GM12878 (cell line): ENCODE data around the gene IFITM1. TPM values are rescaled to one million over a fixed set of nuclear protein-coding genes. Genes with fewer than 3 reads are reported as not detected.

Experiments used
- BACH1 ChIP-seq: fragments of 450-650 bp; IDR thresholded peaks from 2 replicates; pipeline ENCODE4 v1.6.1; 2017; ENCODE audit warnings: mild to moderate bottlenecking, borderline replicate concordance
- BCL11A ChIP-seq: IDR thresholded peaks from 2 replicates; pipeline ENCODE4 v1.6.1; 2011; ENCODE audit warnings: low read depth, low read length
- BMI1 ChIP-seq: fragments of 450-650 bp; IDR thresholded peaks from 2 replicates; pipeline ENCODE4 v1.6.1; 2016; ENCODE audit warnings: mild to moderate bottlenecking, moderate library complexity, borderline replicate concordance
- CREM ChIP-seq: IDR thresholded peaks from 2 replicates; pipeline ENCODE4 v1.6.1; 2014; ENCODE audit warnings: antibody characterized with exemption, low read depth
- DPF2 ChIP-seq: fragments of 450-650 bp; IDR thresholded peaks from 2 replicates; pipeline ENCODE4 v1.6.1; 2017; ENCODE audit warnings: mild to moderate bottlenecking
- EGR1 ChIP-seq, 2 experiments: IDR thresholded peaks; 1 replicate in 1 of 2; 2 replicates in 1 of 2; pipeline ENCODE4 v1.6.1; 2011 to 2012; ENCODE audit warnings: low read depth in 2 of 2, low read length in 2 of 2, borderline replicate concordance in 1 of 2, mild to moderate bottlenecking in 1 of 2, moderate library complexity in 1 of 2
- GATAD2B ChIP-seq: fragments of 450-650 bp; conservative IDR thresholded peaks from 2 replicates; pipeline ENCODE4 v1.6.1; 2017; ENCODE audit warnings: low read depth, mild to moderate bottlenecking, moderate library complexity
- HDAC2 ChIP-seq: fragments of 200-600 bp; sonication (generic); IDR thresholded peaks from 2 replicates; pipeline ENCODE4 v1.6.1; 2017
- IKZF2 ChIP-seq, 2 experiments: fragments of 450-650 bp; IDR thresholded peaks; 2 replicates each; pipeline ENCODE4 v1.6.1; 2017; ENCODE audit warnings: mild to moderate bottlenecking in 2 of 2, moderate library complexity in 2 of 2
- IRF4 ChIP-seq: IDR thresholded peaks from 2 replicates; pipeline ENCODE4 v1.6.1; 2011; ENCODE audit warnings: low read depth, low read length
- KLF5 ChIP-seq: fragments of 450-650 bp; IDR thresholded peaks from 2 replicates; pipeline ENCODE4 v1.6.1; 2014; ENCODE audit warnings: mild to moderate bottlenecking; ENCODE audit not compliant: partially characterized antibody
- MEF2A ChIP-seq: IDR thresholded peaks from 2 replicates; pipeline ENCODE4 v1.6.1; 2011; ENCODE audit warnings: low read depth, mild to moderate bottlenecking, low read length, moderate library complexity; ENCODE audit not compliant: insufficient read depth
- MEF2B ChIP-seq: fragments of 450-650 bp; IDR thresholded peaks from 2 replicates; pipeline ENCODE4 v1.6.1; 2018; ENCODE audit warnings: mild to moderate bottlenecking, moderate library complexity; ENCODE audit not compliant: partially characterized antibody, poor library complexity, severe bottlenecking
- NRF1 ChIP-seq: conservative IDR thresholded peaks from 2 replicates; pipeline ENCODE4 v1.6.1; 2011; ENCODE audit warnings: mild to moderate bottlenecking, low read depth, low read length, improper control_type of control experiment
- RUNX3 ChIP-seq: IDR thresholded peaks from 2 replicates; pipeline ENCODE4 v1.6.1; 2012; ENCODE audit warnings: low read length, inconsistent platforms
- SIX5 ChIP-seq: IDR thresholded peaks from 2 replicates; pipeline ENCODE4 v1.6.1; 2011; ENCODE audit warnings: mild to moderate bottlenecking, low read depth, low read length, moderate library complexity; ENCODE audit not compliant: severe bottlenecking
- SMARCA5 ChIP-seq: fragments of 450-650 bp; IDR thresholded peaks from 2 replicates; pipeline ENCODE4 v1.6.1; 2017; ENCODE audit warnings: mild to moderate bottlenecking
- SPI1 ChIP-seq: IDR thresholded peaks from 2 replicates; pipeline ENCODE4 v1.6.1; 2011; ENCODE audit warnings: low read depth, mild to moderate bottlenecking, low read length, moderate library complexity, borderline replicate concordance; ENCODE audit not compliant: insufficient read depth
- SREBF2 ChIP-seq: IDR thresholded peaks from 2 replicates; pipeline ENCODE4 v1.6.1; 2012; ENCODE audit warnings: mild to moderate bottlenecking, low read length
- TARDBP ChIP-seq: IDR thresholded peaks from 2 replicates; pipeline ENCODE4 v1.6.1; 2016; ENCODE audit warnings: borderline replicate concordance
- TBL1XR1 ChIP-seq: IDR thresholded peaks from 2 replicates; pipeline ENCODE4 v1.6.1; 2012; ENCODE audit warnings: low read depth, low read length, improper control_type of control experiment
- TCF12 ChIP-seq: IDR thresholded peaks from 2 replicates; pipeline ENCODE4 v1.6.1; 2011; ENCODE audit warnings: low read depth, mild to moderate bottlenecking, low read length
- WRNIP1 ChIP-seq: IDR thresholded peaks from 2 replicates; pipeline ENCODE4 v1.6.1; 2011; ENCODE audit warnings: low read depth, low read length, improper control_type of control experiment, borderline replicate concordance
- polyA plus RNA-seq, 11 experiments: library from polyadenylated mRNA; depleted of rRNA in 4 of 11; unstranded in 6 of 11; stranded (reverse) in 5 of 11; fragments of >200 nt; fragmentation: Nextera tagmentation in 4 of 11; fragmentation: Illumina TruSeq in 1 of 11; extraction: Ambion mirVana in 4 of 11; extraction: Trizol in 1 of 11; gene quantifications; 1 replicate in 1 of 11; 2 replicates in 10 of 11; pipeline versions ENCODE4 v1.2.1 to v1.2.3, GENCODE V29; 2011 to 2016; ENCODE audit warnings: inconsistent platforms in 2 of 11, missing spikeins in 2 of 11, low read depth in 1 of 11
- total RNA-seq, 4 experiments: library from RNA; depleted of rRNA in 3 of 4; stranded (reverse); fragments of >200 nt in 3 of 4; fragmentation: Illumina TruSeq in 1 of 4; extraction: Trizol in 1 of 4; gene quantifications; 2 replicates each; pipeline versions ENCODE4 v1.2.1 to v1.2.3, GENCODE V29; 2013 to 2021
- TF ChIP-seq, protein P1 (sequence below): fragments of 450-650 bp; IDR thresholded peaks from 2 replicates; pipeline ENCODE4 v1.6.1; 2017; ENCODE audit warnings: mild to moderate bottlenecking, moderate library complexity
- TF ChIP-seq, protein P2 (sequence below): fragments of 450-650 bp; IDR thresholded peaks from 2 replicates; pipeline ENCODE4 v1.6.1; 2014; ENCODE audit warnings: mild to moderate bottlenecking
- TF ChIP-seq, protein P3 (sequence below), 3 experiments: IDR thresholded peaks in 2 of 3; conservative IDR thresholded peaks in 1 of 3; 2 replicates each; pipeline ENCODE4 v1.5.1; 2011; ENCODE audit warnings: low read depth in 3 of 3, low read length in 3 of 3, mild to moderate bottlenecking in 3 of 3, control low read depth in 2 of 3, moderate library complexity in 2 of 3, inconsistent platforms in 1 of 3, mixed read lengths in 1 of 3; ENCODE audit not compliant: control insufficient read depth in 2 of 3, insufficient read depth in 1 of 3; ENCODE audit errors: extremely low read depth in 1 of 3

Gene IFITM1
- total and polyA plus RNA-seq, 10 of the 15 experiments (the other 5 are each of a cell fraction or from before 2014, with no cell fraction given) = 396 to 2,788 (median 607) TPM

DNA sequence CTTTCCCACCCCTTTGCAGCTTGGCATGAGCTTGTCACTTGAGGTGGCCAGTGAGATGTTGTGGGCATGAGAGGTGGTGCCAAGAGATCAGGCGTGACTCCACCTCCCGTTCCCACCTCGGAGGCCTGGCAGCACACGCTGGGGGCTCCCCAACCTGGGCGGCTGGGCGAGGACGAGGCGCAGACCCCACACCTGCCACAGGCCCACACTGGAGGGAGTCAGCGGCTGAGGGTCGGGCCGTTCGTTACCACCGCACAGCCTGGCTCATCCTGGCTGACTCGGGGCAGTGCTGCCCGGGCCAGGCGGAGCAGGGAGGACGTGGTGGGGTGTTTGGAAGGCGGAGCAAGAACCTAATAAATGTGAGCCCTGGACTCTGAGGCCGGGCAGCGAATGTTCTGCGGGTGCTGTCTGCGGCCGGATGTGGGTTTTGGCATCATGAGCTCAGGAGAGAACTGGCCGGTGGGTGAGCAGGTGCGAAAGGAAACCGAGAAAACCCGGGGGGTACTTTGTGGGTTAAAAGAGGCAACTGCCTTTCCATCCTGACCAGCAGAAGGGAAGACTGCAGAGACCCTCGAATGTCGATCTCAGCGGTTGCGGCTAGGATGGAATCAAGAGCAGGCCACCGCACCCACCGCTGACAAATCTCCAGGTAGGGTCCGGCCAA, 17.0 kb downstream of the IFITM1 start (continued):
- TF ChIP-seq, protein P1, sequence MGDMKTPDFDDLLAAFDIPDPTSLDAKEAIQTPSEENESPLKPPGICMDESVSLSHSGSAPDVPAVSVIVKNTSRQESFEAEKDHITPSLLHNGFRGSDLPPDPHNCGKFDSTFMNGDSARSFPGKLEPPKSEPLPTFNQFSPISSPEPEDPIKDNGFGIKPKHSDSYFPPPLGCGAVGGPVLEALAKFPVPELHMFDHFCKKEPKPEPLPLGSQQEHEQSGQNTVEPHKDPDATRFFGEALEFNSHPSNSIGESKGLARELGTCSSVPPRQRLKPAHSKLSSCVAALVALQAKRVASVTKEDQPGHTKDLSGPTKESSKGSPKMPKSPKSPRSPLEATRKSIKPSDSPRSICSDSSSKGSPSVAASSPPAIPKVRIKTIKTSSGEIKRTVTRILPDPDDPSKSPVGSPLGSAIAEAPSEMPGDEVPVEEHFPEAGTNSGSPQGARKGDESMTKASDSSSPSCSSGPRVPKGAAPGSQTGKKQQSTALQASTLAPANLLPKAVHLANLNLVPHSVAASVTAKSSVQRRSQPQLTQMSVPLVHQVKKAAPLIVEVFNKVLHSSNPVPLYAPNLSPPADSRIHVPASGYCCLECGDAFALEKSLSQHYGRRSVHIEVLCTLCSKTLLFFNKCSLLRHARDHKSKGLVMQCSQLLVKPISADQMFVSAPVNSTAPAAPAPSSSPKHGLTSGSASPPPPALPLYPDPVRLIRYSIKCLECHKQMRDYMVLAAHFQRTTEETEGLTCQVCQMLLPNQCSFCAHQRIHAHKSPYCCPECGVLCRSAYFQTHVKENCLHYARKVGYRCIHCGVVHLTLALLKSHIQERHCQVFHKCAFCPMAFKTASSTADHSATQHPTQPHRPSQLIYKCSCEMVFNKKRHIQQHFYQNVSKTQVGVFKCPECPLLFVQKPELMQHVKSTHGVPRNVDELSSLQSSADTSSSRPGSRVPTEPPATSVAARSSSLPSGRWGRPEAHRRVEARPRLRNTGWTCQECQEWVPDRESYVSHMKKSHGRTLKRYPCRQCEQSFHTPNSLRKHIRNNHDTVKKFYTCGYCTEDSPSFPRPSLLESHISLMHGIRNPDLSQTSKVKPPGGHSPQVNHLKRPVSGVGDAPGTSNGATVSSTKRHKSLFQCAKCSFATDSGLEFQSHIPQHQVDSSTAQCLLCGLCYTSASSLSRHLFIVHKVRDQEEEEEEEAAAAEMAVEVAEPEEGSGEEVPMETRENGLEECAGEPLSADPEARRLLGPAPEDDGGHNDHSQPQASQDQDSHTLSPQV = no peak
- TF ChIP-seq BCL11A = peak; percentile 66
- TF ChIP-seq SMARCA5 = peak; percentile 81
- TF ChIP-seq MEF2B = peak; percentile 43
- TF ChIP-seq GATAD2B = peak; percentile 82
- TF ChIP-seq TARDBP = no peak
- TF ChIP-seq DPF2 = peak; percentile 96
- TF ChIP-seq BACH1 = 0 out of 2 replicates have a peak, but pooled peaks have one; percentile 28
- peak; percentile 89 to 90 for TF ChIP-seq IKZF2 (IDR thresholded peaks at IDR 0.05)
- TF ChIP-seq WRNIP1 = 0 out of 2 replicates have a peak, but pooled peaks have one; percentile 21
- 0 out of 2 replicates have a peak, but pooled peaks have one; percentile 48 for TF ChIP-seq CREM
- TF ChIP-seq TBL1XR1 = peak; percentile 57; the same call in 1 of the 2 replicates
- TF ChIP-seq MEF2A = 0 out of 2 replicates have a peak, but pooled peaks have one; percentile 35
- 0 out of 2 replicates have a peak, but pooled peaks have one; percentile 28 for TF ChIP-seq IRF4
- TF ChIP-seq RUNX3 = peak; percentile 97
- no peak for TF ChIP-seq EGR1 (IDR thresholded peaks at IDR 0.05; ENCODE audit: borderline replicate concordance in 1 of 2, low read depth in 2 of 2, low read length in 2 of 2)
- TF ChIP-seq, protein P2, sequence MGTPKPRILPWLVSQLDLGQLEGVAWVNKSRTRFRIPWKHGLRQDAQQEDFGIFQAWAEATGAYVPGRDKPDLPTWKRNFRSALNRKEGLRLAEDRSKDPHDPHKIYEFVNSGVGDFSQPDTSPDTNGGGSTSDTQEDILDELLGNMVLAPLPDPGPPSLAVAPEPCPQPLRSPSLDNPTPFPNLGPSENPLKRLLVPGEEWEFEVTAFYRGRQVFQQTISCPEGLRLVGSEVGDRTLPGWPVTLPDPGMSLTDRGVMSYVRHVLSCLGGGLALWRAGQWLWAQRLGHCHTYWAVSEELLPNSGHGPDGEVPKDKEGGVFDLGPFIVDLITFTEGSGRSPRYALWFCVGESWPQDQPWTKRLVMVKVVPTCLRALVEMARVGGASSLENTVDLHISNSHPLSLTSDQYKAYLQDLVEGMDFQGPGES = no peak
- no peak for TF ChIP-seq KLF5
- no peak for TF ChIP-seq SREBF2
- peak; percentile 74; the same call in 1 of the 2 replicates for TF ChIP-seq TCF12
- TF ChIP-seq, protein P3, sequence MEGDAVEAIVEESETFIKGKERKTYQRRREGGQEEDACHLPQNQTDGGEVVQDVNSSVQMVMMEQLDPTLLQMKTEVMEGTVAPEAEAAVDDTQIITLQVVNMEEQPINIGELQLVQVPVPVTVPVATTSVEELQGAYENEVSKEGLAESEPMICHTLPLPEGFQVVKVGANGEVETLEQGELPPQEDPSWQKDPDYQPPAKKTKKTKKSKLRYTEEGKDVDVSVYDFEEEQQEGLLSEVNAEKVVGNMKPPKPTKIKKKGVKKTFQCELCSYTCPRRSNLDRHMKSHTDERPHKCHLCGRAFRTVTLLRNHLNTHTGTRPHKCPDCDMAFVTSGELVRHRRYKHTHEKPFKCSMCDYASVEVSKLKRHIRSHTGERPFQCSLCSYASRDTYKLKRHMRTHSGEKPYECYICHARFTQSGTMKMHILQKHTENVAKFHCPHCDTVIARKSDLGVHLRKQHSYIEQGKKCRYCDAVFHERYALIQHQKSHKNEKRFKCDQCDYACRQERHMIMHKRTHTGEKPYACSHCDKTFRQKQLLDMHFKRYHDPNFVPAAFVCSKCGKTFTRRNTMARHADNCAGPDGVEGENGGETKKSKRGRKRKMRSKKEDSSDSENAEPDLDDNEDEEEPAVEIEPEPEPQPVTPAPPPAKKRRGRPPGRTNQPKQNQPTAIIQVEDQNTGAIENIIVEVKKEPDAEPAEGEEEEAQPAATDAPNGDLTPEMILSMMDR (IDR thresholded peaks at IDR 0.05 in 2 of 3, conservative IDR thresholded peaks at IDR 0.05 in 1 of 3; ENCODE audit: control insufficient read depth in 2 of 3, extremely low read depth in 1 of 3, insufficient read depth in 1 of 3, low read depth in 3 of 3, low read length in 3 of 3) = no peak
- no peak for TF ChIP-seq NRF1
- peak; percentile 48; the same call in 1 of the 2 replicates for TF ChIP-seq BMI1
- no peak for TF ChIP-seq SIX5
- no peak for TF ChIP-seq SPI1
- no peak for TF ChIP-seq HDAC2
